Measurements from ENCODE around the gene RAD51AP1. TPM values are rescaled to one million over a fixed set of nuclear protein-coding genes. Genes with fewer than 3 reads are reported as not detected.

RAD51AP1 gene, protein sequence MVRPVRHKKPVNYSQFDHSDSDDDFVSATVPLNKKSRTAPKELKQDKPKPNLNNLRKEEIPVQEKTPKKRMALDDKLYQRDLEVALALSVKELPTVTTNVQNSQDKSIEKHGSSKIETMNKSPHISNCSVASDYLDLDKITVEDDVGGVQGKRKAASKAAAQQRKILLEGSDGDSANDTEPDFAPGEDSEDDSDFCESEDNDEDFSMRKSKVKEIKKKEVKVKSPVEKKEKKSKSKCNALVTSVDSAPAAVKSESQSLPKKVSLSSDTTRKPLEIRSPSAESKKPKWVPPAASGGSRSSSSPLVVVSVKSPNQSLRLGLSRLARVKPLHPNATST
- total RNA-seq: under 1 TPM in 3 of 4 donors, not detected in 1; 0.40 to 0.74 (median 0.54) TPM

DNA sequence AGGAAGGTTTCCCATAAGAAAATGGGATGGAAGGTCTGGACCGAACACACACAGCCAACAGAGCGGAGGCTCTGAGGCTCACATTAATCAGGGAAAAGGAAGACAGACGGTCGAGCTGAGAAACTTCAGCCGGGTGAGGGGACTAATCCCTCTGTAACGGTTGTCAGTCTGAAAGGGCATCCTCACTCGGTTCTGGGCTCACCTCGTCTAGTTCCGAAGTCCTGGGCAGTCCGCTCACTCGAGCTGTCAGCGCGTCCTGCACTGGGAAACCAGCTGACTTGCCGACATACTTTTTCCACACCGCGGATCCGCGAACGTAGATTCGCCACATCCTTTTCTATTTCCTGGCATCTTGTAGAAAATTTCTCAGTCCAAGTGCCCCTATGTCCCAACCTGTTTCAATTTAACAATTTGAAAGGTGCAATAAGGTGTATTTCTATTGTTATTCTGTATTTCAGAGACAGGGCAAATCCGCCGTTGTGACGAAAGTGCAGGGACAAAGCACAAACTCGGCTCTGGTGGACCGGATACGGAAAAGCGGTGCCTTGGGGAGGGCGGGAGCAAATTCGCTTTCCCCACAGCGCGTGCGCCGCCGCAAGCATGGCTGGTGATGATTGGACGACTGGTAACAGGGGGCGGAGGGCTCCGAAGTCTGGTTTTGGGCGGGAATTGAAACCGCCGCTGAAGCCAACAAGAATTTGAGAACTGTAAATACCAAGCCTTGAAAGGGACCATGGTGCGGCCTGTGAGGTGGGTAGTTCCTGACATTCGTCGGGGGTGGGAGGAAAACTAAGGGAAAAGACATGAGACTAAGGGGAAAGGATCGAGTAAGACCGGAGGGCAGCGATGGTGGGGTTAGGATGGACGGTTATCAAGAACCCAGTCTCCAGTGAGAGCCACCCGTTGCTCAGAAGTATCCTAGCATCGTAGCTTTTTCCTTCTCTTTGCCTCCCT lies at the start of gene RAD51AP1:
Gene RAD51AP1, plus strand, starts transcription at position 684 of the 954 bp plus-strand sequence. Its CDS starts 50 bp downstream, at position 734.
- Histone ChIP-seq H3K27ac (peak within 1 kb of the TSS; percentile 70 to 96 (median 92)), H3K36me3 (peaks cover 0 to 19% of the 10 kb centered on the region in 2 donors), H3K4me3 (peak within 1 kb of the TSS; percentile 78 to 92), H3K9me3 (no peaks in the 10 kb centered on the region), H3K27me3 (no peaks in the 10 kb centered on the region), H3K4me1 (peaks cover 0 to 22% (median 8%) of the 10 kb centered on the region in 3 donors)
- peak; percentile 100 for ATAC-seq
- 0% methylated on average over 19 to 41 of the region's 49 CpGs for WGBS, 2 donors (ENCODE audit: low coverage in 1 of 2)
- TF ChIP-seq, protein P1, sequence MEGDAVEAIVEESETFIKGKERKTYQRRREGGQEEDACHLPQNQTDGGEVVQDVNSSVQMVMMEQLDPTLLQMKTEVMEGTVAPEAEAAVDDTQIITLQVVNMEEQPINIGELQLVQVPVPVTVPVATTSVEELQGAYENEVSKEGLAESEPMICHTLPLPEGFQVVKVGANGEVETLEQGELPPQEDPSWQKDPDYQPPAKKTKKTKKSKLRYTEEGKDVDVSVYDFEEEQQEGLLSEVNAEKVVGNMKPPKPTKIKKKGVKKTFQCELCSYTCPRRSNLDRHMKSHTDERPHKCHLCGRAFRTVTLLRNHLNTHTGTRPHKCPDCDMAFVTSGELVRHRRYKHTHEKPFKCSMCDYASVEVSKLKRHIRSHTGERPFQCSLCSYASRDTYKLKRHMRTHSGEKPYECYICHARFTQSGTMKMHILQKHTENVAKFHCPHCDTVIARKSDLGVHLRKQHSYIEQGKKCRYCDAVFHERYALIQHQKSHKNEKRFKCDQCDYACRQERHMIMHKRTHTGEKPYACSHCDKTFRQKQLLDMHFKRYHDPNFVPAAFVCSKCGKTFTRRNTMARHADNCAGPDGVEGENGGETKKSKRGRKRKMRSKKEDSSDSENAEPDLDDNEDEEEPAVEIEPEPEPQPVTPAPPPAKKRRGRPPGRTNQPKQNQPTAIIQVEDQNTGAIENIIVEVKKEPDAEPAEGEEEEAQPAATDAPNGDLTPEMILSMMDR (IDR thresholded peaks at IDR 0.05): peak in 1 of 4 experiments; percentile 15
- TF ChIP-seq POLR2AphosphoS5 (IDR thresholded peaks at IDR 0.05): peak; percentile 79
- TF ChIP-seq POLR2A (IDR thresholded peaks at IDR 0.05): peak in 1 of 2 donors; percentile 31
- TF ChIP-seq EP300 (IDR thresholded peaks at IDR 0.05): no peak

DNA sequence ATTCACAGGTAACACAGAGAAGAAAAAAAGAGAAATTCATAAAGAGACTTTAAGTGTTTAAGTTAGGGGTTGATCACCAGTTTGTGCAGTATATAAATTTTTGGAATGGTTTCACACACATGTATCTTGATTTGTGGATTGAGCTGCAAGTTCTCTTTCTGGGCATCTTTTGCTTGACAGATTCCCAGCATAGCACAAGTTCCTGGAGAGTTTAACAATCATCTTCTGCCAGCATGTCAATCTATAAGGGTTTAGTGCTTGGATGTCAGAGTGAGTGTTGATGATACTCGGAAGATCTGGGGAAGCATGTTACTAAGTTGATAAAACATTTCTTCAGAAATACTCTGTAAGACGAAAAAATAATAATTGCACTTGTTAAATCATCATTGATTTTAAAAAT lies 49.1 kb upstream of the RAD51AP1 start:
- Histone ChIP-seq H3K9me3 (no peaks in the 10 kb centered on the region), H3K27ac (no peak overlapping the region), H3K4me3 (no peak overlapping the region), H3K27me3 (no peaks in the 10 kb centered on the region), H3K36me3 (peaks cover 0 to 56% of the 10 kb centered on the region in 2 donors), H3K4me1 (no peaks in the 10 kb centered on the region)
- TF ChIP-seq, protein P1 (IDR thresholded peaks at IDR 0.05): no peak
- TF ChIP-seq EP300 (IDR thresholded peaks at IDR 0.05) (no peak), POLR2AphosphoS5 (IDR thresholded peaks at IDR 0.05) (no peak), POLR2A (IDR thresholded peaks at IDR 0.05) (no peak)
- ATAC-seq: no peak
- 88% methylated on average over 2 of the region's 2 CpGs for WGBS, 2 donors (ENCODE audit: low coverage in 1 of 2)

DNA sequence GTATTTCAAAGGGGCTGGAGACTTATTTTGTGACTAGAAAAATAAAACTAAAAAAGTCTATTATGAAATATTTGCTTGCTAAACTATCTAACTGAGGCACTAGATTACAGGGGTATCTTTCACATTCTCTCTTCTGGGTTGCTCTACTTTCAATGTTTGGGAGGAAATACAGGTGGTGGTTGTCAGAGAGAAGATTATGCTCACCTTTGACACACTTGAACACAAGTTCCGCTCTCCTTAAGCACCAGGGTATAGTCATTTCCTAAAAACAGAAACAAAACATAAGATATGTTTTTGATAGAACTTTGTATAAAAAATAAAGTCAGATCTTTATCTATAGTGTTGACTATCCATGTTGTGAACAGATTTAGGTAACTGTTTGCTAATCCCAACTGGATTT lies 47.7 kb upstream of the RAD51AP1 start:
- no peaks in the 10 kb centered on the region for H3K4me1 ChIP-seq
- H3K9me3 ChIP-seq: no peaks in the 10 kb centered on the region
- peaks cover 0 to 63% of the 10 kb centered on the region in 2 donors for H3K36me3 ChIP-seq
- no peak for ATAC-seq
- no peak overlapping the region for H3K4me3 ChIP-seq
- TF ChIP-seq EP300 (IDR thresholded peaks at IDR 0.05) (no peak), POLR2A (IDR thresholded peaks at IDR 0.05) (no peak), POLR2AphosphoS5 (IDR thresholded peaks at IDR 0.05) (no peak)
- TF ChIP-seq, protein P1 (IDR thresholded peaks at IDR 0.05): no peak
- 95% methylated on average over 1 of the region's 1 CpG; no CpG with 5 or more reads in 1 of the 2 donors for WGBS, 2 donors (ENCODE audit: low coverage in 1 of 2)
- no peak overlapping the region for H3K27ac ChIP-seq
- no peaks in the 10 kb centered on the region for H3K27me3 ChIP-seq

DNA sequence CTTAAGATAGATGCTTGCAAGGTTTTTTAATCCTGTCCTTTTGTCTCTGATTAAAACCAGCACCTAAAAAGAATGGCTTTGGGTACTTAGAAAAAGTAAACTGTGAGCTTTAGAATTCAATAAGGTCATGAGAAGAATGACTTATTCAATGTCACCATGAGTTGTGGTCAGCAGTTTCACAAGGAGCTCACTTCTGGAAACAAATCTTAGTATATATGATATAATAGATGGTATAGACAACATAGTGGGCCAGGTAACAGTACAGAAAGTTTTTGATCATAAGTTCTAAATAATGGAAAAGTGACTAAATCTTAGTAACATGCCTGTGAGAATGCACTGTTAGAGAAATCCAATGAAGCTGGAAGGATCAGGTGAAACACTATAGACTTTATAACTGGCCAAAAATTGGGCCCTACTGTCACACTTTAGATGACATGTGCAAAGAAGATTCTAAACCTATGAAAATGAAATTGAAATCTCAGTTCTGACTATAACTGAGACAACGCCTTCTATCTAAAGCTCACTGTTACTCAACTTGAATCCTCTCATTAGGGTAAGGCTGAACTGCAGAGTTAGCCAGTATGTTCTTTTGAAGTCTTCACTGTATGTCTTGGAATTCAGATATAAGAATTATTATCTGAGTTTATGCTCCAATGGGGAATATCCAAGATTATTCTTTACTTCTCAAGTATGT lies 42.4 kb upstream of the RAD51AP1 start:
- TF ChIP-seq POLR2A (IDR thresholded peaks at IDR 0.05): no peak
- TF ChIP-seq EP300 (IDR thresholded peaks at IDR 0.05): no peak
- TF ChIP-seq, protein P1 (IDR thresholded peaks at IDR 0.05): no peak
- no peak for TF ChIP-seq POLR2AphosphoS5 (IDR thresholded peaks at IDR 0.05)
- no peak for ATAC-seq
- Histone ChIP-seq H3K27me3 (no peaks in the 10 kb centered on the region), H3K4me1 (no peaks in the 10 kb centered on the region), H3K36me3 (peaks cover 0 to 70% of the 10 kb centered on the region in 2 donors), H3K4me3 (no peak overlapping the region), H3K27ac (no peak overlapping the region), H3K9me3 (no peaks in the 10 kb centered on the region)
- 87 to 100% methylated on average over 1 of the region's 1 CpG for WGBS, 2 donors (ENCODE audit: low coverage in 1 of 2)

All from gastroesophageal sphincter (tissue), 4 donors.